NCI-H2107 treated with DMSO at 0.1 percent for 48 hours (cell line): ENCODE data around the gene C19orf12.

Experiments used
- DNase-seq: peaks from one replicate; lab custom pipeline; 2025; ENCODE audit not compliant: unreplicated experiment; lab: John Stamatoyannopoulos, UW

C19orf12 gene

GRCh38 chr19:29664753-29665214 lies 50.3 kb downstream of the C19orf12 start:
- no peak for DNase-seq

- DNase-seq: no peak
Measured at GRCh38 chr19:29663861-29664752, 51.0 kb downstream of the C19orf12 start.

GRCh38 chr19:29662604-29663404 lies 52.3 kb downstream of the C19orf12 start:
- DNase-seq: no peak

- no peak for DNase-seq
Measured at GRCh38 chr19:29662278-29662603, 52.8 kb downstream of the C19orf12 start.

GRCh38 chr19:29660835-29661234 lies 54.2 kb downstream of the C19orf12 start:
- DNase-seq: no peak

GRCh38 chr19:29658221-29658991 lies 56.7 kb downstream of the C19orf12 start:
- no peak for DNase-seq

- no peak for DNase-seq
Measured at GRCh38 chr19:29655648-29656335, 59.3 kb downstream of the C19orf12 start.

GRCh38 chr19:29653398-29653797 lies 61.7 kb downstream of the C19orf12 start:
- no peak for DNase-seq

GRCh38 chr19:29651622-29652394 lies 63.3 kb downstream of the C19orf12 start:
- DNase-seq: no peak

- no peak for DNase-seq
Measured at GRCh38 chr19:29650772-29651387, 64.2 kb downstream of the C19orf12 start.
